MCF 10A (cell line): ENCODE measurements around the gene THRAP3. TPM values are rescaled to one million over a fixed set of nuclear protein-coding genes. Genes with fewer than 3 reads are reported as not detected.

Experiments used
- BruUV-seq: library from RNA; stranded (reverse); fragments of 400-500 nt; replicated peaks from 2 replicates; lab custom pipeline; 2021; lab: Mats Ljungman, UMichigan
- CTCF ChIA-PET: fragments of 300-600 bp; sonication (Branson Sonifier 250); formaldehyde crosslinking; extraction: SDS; loops from one replicate; lab custom pipeline; 2021; ENCODE audit warnings: antibody characterized with exemption, inconsistent platforms; lab: Yijun Ruan, JAX
- POLR2A ChIA-PET: fragments of 300-600, 350-650 bp; sonication (Branson Sonifier 250); formaldehyde crosslinking; extraction: SDS; loops from one replicate; lab custom pipeline; 2020; ENCODE audit warnings: antibody characterized with exemption, inconsistent platforms; lab: Yijun Ruan, JAX
- DNase-seq: peaks from one replicate; pipeline ENCODE4 v3.0.0-alpha.2; 2018; ENCODE audit not compliant: unreplicated experiment
- H3K27ac Mint-ChIP-seq: one replicate; pipeline ENCODE4 v1.8.0; 2022; ENCODE audit warnings: mild to moderate bottlenecking, low read depth, mixed read lengths; ENCODE audit not compliant: unreplicated experiment
- H3K27me3 Mint-ChIP-seq: one replicate; pipeline ENCODE4 v1.8.0; 2022; ENCODE audit warnings: mixed read lengths; ENCODE audit not compliant: insufficient read depth, unreplicated experiment
- H3K36me3 Mint-ChIP-seq: one replicate; pipeline ENCODE4 v1.8.0; 2022; ENCODE audit warnings: mild to moderate bottlenecking, moderate library complexity, mixed read lengths; ENCODE audit not compliant: insufficient read depth, unreplicated experiment
- H3K4me1 Mint-ChIP-seq: one replicate; pipeline ENCODE4 v1.8.0; 2022; ENCODE audit warnings: mixed read lengths; ENCODE audit not compliant: insufficient read depth, unreplicated experiment
- H3K4me3 Mint-ChIP-seq: one replicate; pipeline ENCODE4 v1.8.0; 2022; ENCODE audit warnings: mild to moderate bottlenecking, moderate library complexity, mixed read lengths; ENCODE audit not compliant: unreplicated experiment
- H3K9me3 Mint-ChIP-seq: one replicate; pipeline ENCODE4 v1.8.0; 2022; ENCODE audit warnings: mixed read lengths; ENCODE audit not compliant: unreplicated experiment
- intact Hi-C: fragments of 100-400 bp; cut with micrococcal nuclease; formaldehyde crosslinking; loops from 2 replicates; pipeline ENCODE4 v1.14.1; 2022
- total RNA-seq: library from RNA; stranded (reverse); gene quantifications from 2 replicates; pipeline ENCODE4 v1.2.3, GENCODE V29; 2022
- TF ChIP-seq, protein P1 (sequence below): fragments of 200-600 bp; IDR thresholded peaks from one replicate; pipeline ENCODE4 v1.8.0; 2022; ENCODE audit warnings: antibody characterized with exemption, mild to moderate bottlenecking; ENCODE audit not compliant: unreplicated experiment

THRAP3 gene
- total RNA-seq, 1 experiment from 2014 or later: 92.2 TPM

DNA sequence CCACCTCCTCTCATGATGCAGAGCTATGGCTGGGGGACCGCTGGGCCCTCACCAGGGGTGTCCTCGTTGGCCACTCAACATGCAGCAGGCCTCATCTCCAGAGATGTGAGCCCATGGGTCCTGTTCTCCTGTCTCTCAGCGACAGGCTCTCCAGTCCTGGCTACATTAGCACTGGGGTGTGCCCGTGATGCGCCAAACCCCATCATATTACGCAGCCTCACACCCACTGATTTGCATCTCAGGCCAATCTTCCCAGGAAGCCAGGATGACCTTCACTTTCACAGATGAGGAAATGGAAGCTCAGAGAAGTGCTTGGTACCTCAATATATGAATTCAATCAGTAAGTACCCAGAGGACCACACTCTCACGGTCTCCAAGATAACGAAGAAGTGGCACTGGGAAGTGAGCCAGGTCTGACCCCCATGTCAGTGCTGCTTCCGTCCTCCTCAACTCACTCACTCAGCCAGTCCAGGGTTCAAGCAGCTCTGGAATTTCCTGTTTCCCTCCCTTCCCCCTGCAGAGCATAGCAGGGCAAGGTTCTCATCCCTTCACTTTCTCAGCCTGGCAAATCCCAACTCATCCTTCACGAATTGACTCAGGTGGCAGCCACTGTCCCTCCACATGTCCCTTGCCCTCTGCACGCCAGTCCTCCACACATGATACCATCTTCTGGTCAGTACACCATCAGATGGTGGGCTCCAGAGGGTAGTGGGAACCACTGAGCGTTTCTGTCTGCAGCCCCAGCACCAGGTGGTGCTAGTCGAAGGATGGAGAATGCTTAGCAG lies 128.1 kb downstream of the THRAP3 start:
- TF ChIP-seq, protein P1, sequence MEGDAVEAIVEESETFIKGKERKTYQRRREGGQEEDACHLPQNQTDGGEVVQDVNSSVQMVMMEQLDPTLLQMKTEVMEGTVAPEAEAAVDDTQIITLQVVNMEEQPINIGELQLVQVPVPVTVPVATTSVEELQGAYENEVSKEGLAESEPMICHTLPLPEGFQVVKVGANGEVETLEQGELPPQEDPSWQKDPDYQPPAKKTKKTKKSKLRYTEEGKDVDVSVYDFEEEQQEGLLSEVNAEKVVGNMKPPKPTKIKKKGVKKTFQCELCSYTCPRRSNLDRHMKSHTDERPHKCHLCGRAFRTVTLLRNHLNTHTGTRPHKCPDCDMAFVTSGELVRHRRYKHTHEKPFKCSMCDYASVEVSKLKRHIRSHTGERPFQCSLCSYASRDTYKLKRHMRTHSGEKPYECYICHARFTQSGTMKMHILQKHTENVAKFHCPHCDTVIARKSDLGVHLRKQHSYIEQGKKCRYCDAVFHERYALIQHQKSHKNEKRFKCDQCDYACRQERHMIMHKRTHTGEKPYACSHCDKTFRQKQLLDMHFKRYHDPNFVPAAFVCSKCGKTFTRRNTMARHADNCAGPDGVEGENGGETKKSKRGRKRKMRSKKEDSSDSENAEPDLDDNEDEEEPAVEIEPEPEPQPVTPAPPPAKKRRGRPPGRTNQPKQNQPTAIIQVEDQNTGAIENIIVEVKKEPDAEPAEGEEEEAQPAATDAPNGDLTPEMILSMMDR: no peak
- peaks cover 34% of the 10 kb centered on the region for H3K36me3 Mint-ChIP-seq
- H3K27ac Mint-ChIP-seq: peak overlapping the region; percentile 82
- no TSS peak for BruUV-seq
- H3K9me3 Mint-ChIP-seq: no peaks in the 10 kb centered on the region
- peaks cover 39% of the 10 kb centered on the region for H3K4me1 Mint-ChIP-seq
- peak overlapping the region; percentile 47 for H3K4me3 Mint-ChIP-seq
- intact Hi-C loops: no loop called here
- no peaks in the 10 kb centered on the region for H3K27me3 Mint-ChIP-seq
- CTCF ChIA-PET: interaction anchor here (0.7 to 6.0 kb wide), 6 partner anchors 10 to 42 kb away, joined by 3 to 97 read pairs (median 5); no protein-coding TSS in a partner anchor
- POLR2A ChIA-PET: interaction anchor here (0.6 to 3.9 kb wide), 6 partner anchors 14 to 583 kb away, joined by 3 to 48 read pairs (median 6); partner anchors contain the start of genes SH3D21 and STK40
- no peak for DNase-seq

DNA sequence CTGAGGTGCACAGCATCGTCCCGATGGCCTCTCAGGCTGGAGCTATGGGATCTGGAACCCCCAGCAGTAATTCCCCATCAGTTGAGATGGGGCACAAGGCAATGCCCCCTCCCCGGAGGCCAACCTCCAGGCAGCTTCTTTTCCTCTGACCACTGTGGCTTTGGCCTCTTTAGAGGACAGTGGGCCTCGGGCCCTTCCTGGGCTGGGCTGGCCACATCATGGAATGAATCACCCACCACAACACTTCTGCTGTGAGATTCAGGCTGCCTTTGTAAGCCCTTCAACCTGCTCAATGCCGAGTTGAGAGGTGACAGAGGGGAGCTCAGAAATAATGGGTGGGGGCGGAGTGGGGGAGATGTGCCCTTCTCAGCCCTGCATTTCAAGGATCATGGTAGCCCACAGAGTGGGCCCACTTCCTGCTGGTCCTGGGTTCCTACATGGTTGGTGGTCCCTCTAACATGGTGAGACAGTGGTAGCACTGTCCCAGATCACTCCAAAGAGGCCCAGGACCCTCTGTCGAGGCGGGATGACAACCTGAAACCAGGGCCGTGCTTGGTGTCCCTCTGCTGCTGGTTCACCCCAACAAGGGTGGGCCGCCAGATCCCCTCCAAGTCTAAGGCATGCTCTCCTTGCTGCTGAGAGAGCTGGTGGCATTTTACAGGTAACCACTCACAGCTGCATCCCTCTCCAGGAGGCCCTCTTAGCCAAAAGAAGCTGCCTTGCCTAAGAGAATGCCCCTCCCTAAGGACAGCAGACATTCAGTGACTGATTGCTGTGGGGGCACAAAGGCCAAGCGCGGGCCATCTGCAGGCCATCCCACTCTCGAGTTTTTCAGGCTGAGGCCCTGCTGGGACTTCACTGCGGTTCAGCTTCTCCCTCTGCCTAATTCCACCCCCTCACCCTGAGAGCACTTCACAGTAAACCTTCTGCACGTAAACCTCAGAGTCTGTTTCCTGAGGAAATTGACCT lies 129.0 kb downstream of the THRAP3 start:
- peaks cover 33% of the 10 kb centered on the region for H3K36me3 Mint-ChIP-seq
- ChIA-PET POLR2A (interaction anchor here (0.7 to 2.8 kb wide), 3 partner anchors 13 to 65 kb away, joined by 3 to 7 read pairs (median 4); no protein-coding TSS in a partner anchor), CTCF (interaction anchor here (0.7 to 6.0 kb wide), 4 partner anchors 10 to 35 kb away, joined by 3 to 97 read pairs (median 12); no protein-coding TSS in a partner anchor)
- peak overlapping the region; percentile 82 for H3K27ac Mint-ChIP-seq
- no peaks in the 10 kb centered on the region for H3K9me3 Mint-ChIP-seq
- peak; percentile 45 for DNase-seq
- peaks cover 38% of the 10 kb centered on the region for H3K4me1 Mint-ChIP-seq
- peak overlapping the region; percentile 47 for H3K4me3 Mint-ChIP-seq
- TF ChIP-seq, protein P1: no peak
- BruUV-seq: no TSS peak
- intact Hi-C loops: no loop called here
- H3K27me3 Mint-ChIP-seq: no peaks in the 10 kb centered on the region

DNA sequence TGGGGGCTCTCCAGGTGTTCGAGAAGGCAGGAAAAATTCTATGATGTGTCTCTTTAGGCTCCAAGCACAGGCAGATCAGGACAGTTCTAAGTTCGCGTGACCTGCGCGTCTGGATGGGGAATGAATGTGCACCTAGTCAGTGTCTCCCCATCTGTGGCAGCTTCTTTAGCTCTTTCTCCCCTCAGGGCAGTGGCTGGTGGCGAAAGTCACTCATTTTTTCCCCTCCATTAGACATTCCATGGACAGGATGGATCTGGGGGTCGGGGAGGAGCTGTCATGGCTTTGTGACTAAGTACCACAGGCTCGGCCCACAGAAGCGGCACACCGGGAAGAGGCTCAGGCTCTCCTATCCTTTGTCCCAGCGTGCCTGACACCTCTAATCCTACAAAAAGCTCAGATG lies 130.2 kb downstream of the THRAP3 start:
- POLR2A ChIA-PET: interaction anchor here (0.6 kb wide), 1 partner anchor 44 kb away, joined by 3 read pairs; no protein-coding TSS in a partner anchor
- no TSS peak for BruUV-seq
- Mint-ChIP-seq H3K27ac (peak overlapping the region; percentile 19), H3K4me3 (no peak overlapping the region), H3K27me3 (no peaks in the 10 kb centered on the region), H3K4me1 (peaks cover 29% of the 10 kb centered on the region), H3K9me3 (no peaks in the 10 kb centered on the region), H3K36me3 (peaks cover 40% of the 10 kb centered on the region)
- TF ChIP-seq, protein P1: no peak
- intact Hi-C loops: no loop called here
- CTCF ChIA-PET: interaction anchor here (1.9 to 6.0 kb wide), 2 partner anchors 12 to 13 kb away, joined by 6 to 97 read pairs; no protein-coding TSS in a partner anchor
- no peak for DNase-seq

Other genes starting within 250 kb of the THRAP3 start
- not detected in 2 replicates for gene TEKT2, start 140.3 kb upstream of the THRAP3 start, total RNA-seq
- 24.8 and 26.4 TPM in 2 replicates for gene ADPRS, start 135.6 kb upstream of the THRAP3 start, total RNA-seq
- not detected in 2 replicates for gene COL8A2, start 99.2 kb upstream of the THRAP3 start, total RNA-seq
- 72.8 and 75.5 TPM in 2 replicates for gene TRAPPC3, start 75.0 kb upstream of the THRAP3 start, total RNA-seq
- 131 and 170 TPM in 2 replicates for gene MAP7D1, start 68.3 kb upstream of the THRAP3 start, total RNA-seq
- 3.2 and 3.3 TPM in 2 replicates for gene SH3D21, start 81.9 kb downstream of the THRAP3 start, total RNA-seq
- 4.8 and 5.7 TPM in 2 replicates for gene EVA1B, start 99.2 kb downstream of the THRAP3 start, total RNA-seq
- gene STK40, start 161.5 kb downstream of the THRAP3 start, total RNA-seq: 44.0 and 47.4 TPM in 2 replicates
- 42.3 and 49.8 TPM in 2 replicates for gene LSM10, start 173.5 kb downstream of the THRAP3 start, total RNA-seq
- gene OSCP1, start 226.0 kb downstream of the THRAP3 start, total RNA-seq: 7.6 and 15.1 TPM in 2 replicates
- 95.6 and 101 TPM in 2 replicates for gene MRPS15, start 239.9 kb downstream of the THRAP3 start, total RNA-seq